HCT116 (cell line): ENCODE results near the gene MPP2. TPM values are rescaled to one million over a fixed set of nuclear protein-coding genes. Genes with fewer than 3 reads are reported as not detected.

ENCODE experiments used
- ATAC-seq: fragments of 200-7000 bp; cut with Tn5 transposase; 2 replicates; pipeline ENCODE4 v1.9.1; 2020; ENCODE audit warnings: mild to moderate bottlenecking, moderate library complexity
- BruUV-seq: library from RNA; stranded (reverse); fragments of 400-500 nt; replicated peaks from 2 replicates; lab custom pipeline; 2021; lab: Mats Ljungman, UMichigan
- CTCF ChIA-PET: fragments of 300-600 bp; sonication (Branson Sonifier 250); formaldehyde crosslinking; loops from one replicate; lab custom pipeline; 2021; ENCODE audit warnings: antibody characterized with exemption; lab: Charles Lee
- POLR2A ChIA-PET: fragments of 300-600, 350-600 bp; sonication (Branson Sonifier 250); formaldehyde crosslinking; loops from one replicate; lab custom pipeline; 2021; ENCODE audit warnings: antibody characterized with exemption; lab: Charles Lee
- RAD21 ChIA-PET, 2 experiments: fragments of 300-600 bp; sonication (Branson Sonifier 250); formaldehyde crosslinking; loops; one replicate each; lab custom pipeline; 2023; ENCODE audit warnings: low total read pairs in 2 of 2; ENCODE audit not compliant: uncharacterized antibody in 2 of 2, unreplicated experiment in 2 of 2, low non-redundant PET in 1 of 2; lab: Charles Lee
- DNase-seq: peaks from one replicate; pipeline ENCODE4 v3.0.0-alpha.2; 2010; ENCODE audit warnings: low read depth, low spot score
- H2AFZ ChIP-seq: fragments of 200-600 bp; shearing (Covaris generic), sonication (generic); 2 replicates; pipeline ENCODE4 v1.6.1; 2017; ENCODE audit warnings: low read depth, mixed run types, mixed read lengths, antibody characterized with exemption, low read length; ENCODE audit not compliant: poor library complexity, severe bottlenecking
- H3K27ac ChIP-seq: 2 replicates; pipeline ENCODE4 v1.5.1; 2012; ENCODE audit warnings: low read depth, low read length
- H3K27me3 ChIP-seq: fragments of 200-600 bp; sonication (generic); 2 replicates; pipeline ENCODE4 v1.6.1; 2016; ENCODE audit warnings: mixed run types, low read length, mixed read lengths; ENCODE audit not compliant: insufficient read depth
- H3K36me3 ChIP-seq, 2 experiments: fragments of 200-500 bp in 1 of 2; fragments of 200-600 bp in 1 of 2; sonication (Bioruptor generic) in 1 of 2; sonication (generic) in 1 of 2; 2 replicates each; pipeline versions ENCODE4 v1.5.1 to v1.6.1; 2014 to 2016; ENCODE audit warnings: low read length in 2 of 2, inconsistent platforms in 1 of 2, mixed read lengths in 1 of 2, mixed run types in 1 of 2; ENCODE audit not compliant: insufficient read depth in 2 of 2, control insufficient read depth in 1 of 2
- H3K4me1 ChIP-seq, 2 experiments: fragments of 200-600 bp in 1 of 2; sonication (generic) in 1 of 2; 2 replicates each; pipeline versions ENCODE4 v1.5.1 to v1.6.1; 2012 to 2017; ENCODE audit warnings: low read length in 2 of 2, inconsistent platforms in 1 of 2, mild to moderate bottlenecking in 1 of 2, mixed read lengths in 1 of 2, mixed run types in 1 of 2, moderate library complexity in 1 of 2; ENCODE audit not compliant: insufficient read depth in 2 of 2, control insufficient read depth in 1 of 2
- H3K4me2 ChIP-seq: fragments of 200-600 bp; sonication (generic); 2 replicates; pipeline ENCODE4 v1.6.1; 2017; ENCODE audit warnings: mixed run types, low read length, mixed read lengths
- H3K4me3 ChIP-seq, 2 experiments: fragments of 200-600 bp in 1 of 2; sonication (generic) in 1 of 2; replicated peaks in 1 of 2; 2 replicates each; pipeline ENCODE4 v1.5.1; 2011 to 2016; ENCODE audit warnings: low read length in 2 of 2, control low read depth in 1 of 2, low read depth in 1 of 2, mild to moderate bottlenecking in 1 of 2, mixed read lengths in 1 of 2, mixed run types in 1 of 2
- H3K79me2 ChIP-seq: fragments of 200-600 bp; sonication (generic); 2 replicates; pipeline ENCODE4 v1.6.1; 2017; ENCODE audit warnings: mild to moderate bottlenecking, mixed run types, low read length, moderate library complexity, mixed read lengths; ENCODE audit not compliant: insufficient read depth
- H3K9ac ChIP-seq: fragments of 200-600 bp; sonication (generic); 2 replicates; pipeline ENCODE4 v1.6.1; 2016; ENCODE audit warnings: low read length, mixed read lengths
- H3K9me2 ChIP-seq: fragments of 200-600 bp; sonication (generic), shearing (Covaris generic); 2 replicates; pipeline ENCODE4 v1.6.1; 2017; ENCODE audit warnings: mixed run types, mild to moderate bottlenecking, moderate library complexity; ENCODE audit not compliant: insufficient read depth
- H3K9me3 ChIP-seq, 2 experiments: fragments of 200-500 bp in 1 of 2; fragments of 200-600 bp in 1 of 2; sonication (Bioruptor generic) in 1 of 2; sonication (generic) in 1 of 2; 2 replicates each; pipeline ENCODE4 v1.6.1; 2014 to 2017; ENCODE audit warnings: low read length in 2 of 2, mixed read lengths in 2 of 2, inconsistent platforms in 1 of 2, low read depth in 1 of 2, mild to moderate bottlenecking in 1 of 2, mixed run types in 1 of 2, moderate library complexity in 1 of 2; ENCODE audit not compliant: control insufficient read depth in 1 of 2, insufficient read depth in 1 of 2
- H4K20me1 ChIP-seq: fragments of 200-600 bp; sonication (generic), shearing (Covaris generic); 2 replicates; pipeline ENCODE4 v1.6.1; 2017; ENCODE audit warnings: mixed run types, mild to moderate bottlenecking, moderate library complexity; ENCODE audit not compliant: insufficient read depth
- CTCF ChIP-seq, 3 experiments: fragments of 200-600 bp in 1 of 3; sonication (generic) in 1 of 3; IDR thresholded peaks in 2 of 3; conservative IDR thresholded peaks in 1 of 3; 2 replicates each; pipeline ENCODE4 v1.5.1; 2012 to 2017; ENCODE audit warnings: low read depth in 2 of 3, low read length in 2 of 3, antibody characterized with exemption in 1 of 3, borderline replicate concordance in 1 of 3, control low read depth in 1 of 3, mild to moderate bottlenecking in 1 of 3, mixed read lengths in 1 of 3, mixed run types in 1 of 3, moderate library complexity in 1 of 3; ENCODE audit not compliant: insufficient read depth in 1 of 3
- EZH2phosphoT487 ChIP-seq: fragments of 200-600 bp; IDR thresholded peaks from 2 replicates; pipeline ENCODE4 v1.6.1; 2018; ENCODE audit warnings: antibody characterized with exemption, borderline replicate concordance
- JUND ChIP-seq: IDR thresholded peaks from 2 replicates; pipeline ENCODE4 v1.6.1; 2012
- RAD21 ChIP-seq: IDR thresholded peaks from 2 replicates; pipeline ENCODE4 v1.6.1; 2012; ENCODE audit warnings: low read depth, mild to moderate bottlenecking
- SP1 ChIP-seq: IDR thresholded peaks from 2 replicates; pipeline ENCODE4 v1.6.1; 2012; ENCODE audit warnings: low read depth
- SRF ChIP-seq: IDR thresholded peaks from 2 replicates; pipeline ENCODE4 v1.6.1; 2012; ENCODE audit warnings: low read depth
- intact Hi-C: fragments of 100-400 bp; cut with micrococcal nuclease; formaldehyde crosslinking; loops from 2 replicates; pipeline ENCODE4 v1.10.0; 2022
- total RNA-seq: library from RNA; stranded (reverse); gene quantifications from one replicate; pipeline ENCODE4 v1.2.1, GENCODE V29; 2021; ENCODE audit not compliant: unreplicated experiment

The MPP2 gene
- total RNA-seq, 1 experiment from 2014 or later = 16.4 TPM

- TF ChIP-seq EZH2phosphoT487 = no peak
These were observed 33.5 kb downstream of the MPP2 start (continued) for GRCh38 chr17:43873815-43874214.

- RAD21 ChIA-PET = no interaction called here
- no peak overlapping the region for H3K9ac ChIP-seq
- no peaks in the 10 kb centered on the region for H3K9me2 ChIP-seq
- ATAC-seq (no peak), DNase-seq (no peak)
- H3K27ac ChIP-seq = no peak overlapping the region
- H3K79me2 ChIP-seq = no peaks in the 10 kb centered on the region
- no peaks in the 10 kb centered on the region for H3K36me3 ChIP-seq
- H3K9me3 ChIP-seq = no peaks in the 10 kb centered on the region
- no peak overlapping the region for H3K4me2 ChIP-seq
- POLR2A ChIA-PET = no interaction called here
- peak in 2 of 3 experiments; percentile 23 to 24; a peak in 1 of 6 replicates for TF ChIP-seq CTCF (IDR thresholded peaks at IDR 0.05 in 2 of 3, conservative IDR thresholded peaks at IDR 0.05 in 1 of 3; ENCODE audit: borderline replicate concordance in 1 of 3, insufficient read depth in 1 of 3, low read depth in 2 of 3, low read length in 2 of 3)
- no peak for TF ChIP-seq RAD21
- TF ChIP-seq JUND = no peak
- no peak for TF ChIP-seq SP1
- TF ChIP-seq SRF = no peak
- H3K4me1 ChIP-seq = no peaks in the 10 kb centered on the region
- H3K27me3 ChIP-seq = no peaks in the 10 kb centered on the region
- no TSS peak for BruUV-seq
- intact Hi-C loops = no loop called here
- no peaks in the 10 kb centered on the region for H4K20me1 ChIP-seq
- no peak overlapping the region for H3K4me3 ChIP-seq
- CTCF ChIA-PET = no interaction called here
- H2AFZ ChIP-seq = no peak overlapping the region
These were observed 34.2 kb downstream of the MPP2 start for GRCh38 chr17:43873091-43873490.
